GM12874 (cell line): Measurements from ENCODE around the gene IGLL1.

ENCODE experiments used
- TF ChIP-seq, protein P1 (sequence below): IDR thresholded peaks from 2 replicates; pipeline ENCODE4 v1.5.1; 2011; ENCODE audit warnings: low read depth, mild to moderate bottlenecking, control low read depth, low read length, moderate library complexity; ENCODE audit not compliant: insufficient read depth

The IGLL1 gene

DNA sequence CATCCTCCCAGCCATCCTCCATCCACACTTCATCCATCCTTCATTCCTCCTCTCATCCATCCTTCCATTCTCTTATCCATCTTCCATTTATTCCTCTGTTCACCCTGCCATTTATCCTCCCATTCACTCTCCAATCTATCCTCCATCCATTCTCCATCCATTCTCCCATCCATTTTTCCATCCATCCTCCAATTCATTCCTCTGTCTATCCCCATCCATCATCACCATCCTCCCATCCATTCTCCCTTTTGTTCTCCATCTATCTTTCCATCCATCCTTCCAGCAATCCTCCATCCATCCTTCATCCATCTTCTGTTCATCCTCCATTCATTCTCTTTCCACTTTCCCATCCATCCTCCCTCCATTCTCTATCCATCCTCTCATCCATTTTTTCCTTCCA is 28.7 kb downstream of the IGLL1 start:
- TF ChIP-seq, protein P1, sequence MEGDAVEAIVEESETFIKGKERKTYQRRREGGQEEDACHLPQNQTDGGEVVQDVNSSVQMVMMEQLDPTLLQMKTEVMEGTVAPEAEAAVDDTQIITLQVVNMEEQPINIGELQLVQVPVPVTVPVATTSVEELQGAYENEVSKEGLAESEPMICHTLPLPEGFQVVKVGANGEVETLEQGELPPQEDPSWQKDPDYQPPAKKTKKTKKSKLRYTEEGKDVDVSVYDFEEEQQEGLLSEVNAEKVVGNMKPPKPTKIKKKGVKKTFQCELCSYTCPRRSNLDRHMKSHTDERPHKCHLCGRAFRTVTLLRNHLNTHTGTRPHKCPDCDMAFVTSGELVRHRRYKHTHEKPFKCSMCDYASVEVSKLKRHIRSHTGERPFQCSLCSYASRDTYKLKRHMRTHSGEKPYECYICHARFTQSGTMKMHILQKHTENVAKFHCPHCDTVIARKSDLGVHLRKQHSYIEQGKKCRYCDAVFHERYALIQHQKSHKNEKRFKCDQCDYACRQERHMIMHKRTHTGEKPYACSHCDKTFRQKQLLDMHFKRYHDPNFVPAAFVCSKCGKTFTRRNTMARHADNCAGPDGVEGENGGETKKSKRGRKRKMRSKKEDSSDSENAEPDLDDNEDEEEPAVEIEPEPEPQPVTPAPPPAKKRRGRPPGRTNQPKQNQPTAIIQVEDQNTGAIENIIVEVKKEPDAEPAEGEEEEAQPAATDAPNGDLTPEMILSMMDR, result no peak

DNA sequence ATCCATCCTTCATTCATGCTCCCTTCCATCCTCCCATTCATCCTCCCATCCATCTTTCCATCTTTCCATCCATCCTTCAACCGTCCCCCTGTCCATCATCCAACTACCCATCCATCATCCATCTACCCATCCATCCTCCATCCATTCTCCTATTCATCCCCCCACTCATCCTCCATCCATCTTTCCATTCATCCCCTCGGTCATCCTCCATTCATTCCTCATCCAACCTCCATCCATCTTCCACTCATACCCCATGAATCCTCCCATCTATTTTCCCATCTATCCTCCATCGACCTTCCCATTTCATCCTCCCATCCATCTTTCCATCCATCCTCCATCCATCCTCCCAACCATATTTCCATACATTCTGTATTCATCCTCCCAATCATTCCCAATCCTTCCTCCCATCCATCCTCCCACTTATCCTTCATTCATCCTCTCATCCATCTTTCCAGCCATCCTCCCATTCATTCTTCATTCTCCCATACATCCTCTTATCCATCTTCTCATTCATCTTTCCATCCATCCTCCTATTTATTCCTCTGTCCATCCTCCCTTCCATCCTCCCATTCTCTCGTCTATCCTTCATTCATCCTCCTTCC is 29.9 kb downstream of the IGLL1 start:
- TF ChIP-seq, protein P1, result no peak

DNA sequence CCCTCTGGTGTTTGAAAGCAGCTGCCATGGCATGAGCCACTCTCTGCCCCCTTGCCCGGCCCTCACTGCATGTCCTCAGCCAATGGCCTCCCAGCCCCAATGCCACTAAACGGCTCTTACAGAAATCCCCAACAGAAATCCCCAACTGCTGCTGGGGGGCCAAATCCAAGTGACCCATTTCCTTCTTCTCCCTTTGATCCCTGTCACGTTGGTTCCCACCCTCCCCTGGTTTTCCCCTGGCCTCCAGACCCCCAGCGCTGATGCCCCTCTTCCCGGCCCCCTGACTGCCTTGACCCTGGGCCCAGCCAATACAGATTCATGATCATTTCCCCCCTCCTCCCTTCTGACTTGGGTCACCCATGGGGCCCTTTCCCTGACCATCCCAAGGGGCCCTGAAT is 30.9 kb downstream of the IGLL1 start:
- TF ChIP-seq, protein P1, result no peak

DNA sequence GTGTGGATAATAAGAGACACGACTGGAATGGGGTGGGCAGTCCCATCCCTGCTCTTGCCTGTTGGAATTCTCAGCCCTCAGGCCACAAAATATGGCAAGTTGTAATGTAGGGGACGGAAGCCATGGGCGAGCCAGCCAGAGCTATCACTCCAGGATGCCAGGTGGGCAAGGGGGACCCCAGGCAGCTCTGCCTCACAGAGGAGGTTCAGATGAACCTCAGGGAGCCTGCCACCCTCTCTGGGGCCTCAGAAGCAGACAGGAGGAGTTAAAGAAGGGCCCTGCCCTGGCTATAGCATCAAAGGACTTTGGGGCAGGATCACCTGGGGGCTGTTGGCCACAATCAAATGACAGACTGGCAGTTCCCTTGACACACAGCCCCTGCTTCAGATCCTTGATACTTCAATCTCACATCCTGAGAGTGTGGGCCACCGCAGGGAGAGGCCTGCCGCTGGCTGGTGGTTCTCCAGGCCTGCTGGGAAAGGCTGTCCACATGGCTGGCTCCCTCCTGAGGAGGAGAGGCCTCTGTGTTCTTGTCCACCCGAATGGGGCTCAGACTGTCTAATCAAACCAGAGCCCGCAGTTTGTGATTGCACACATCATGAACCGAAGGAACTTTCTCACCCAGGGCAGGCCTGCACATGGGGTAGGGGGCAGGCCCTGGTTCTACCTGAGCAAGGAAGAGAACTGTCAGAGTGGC is 31.4 kb downstream of the IGLL1 start:
- TF ChIP-seq, protein P1, result no peak

DNA sequence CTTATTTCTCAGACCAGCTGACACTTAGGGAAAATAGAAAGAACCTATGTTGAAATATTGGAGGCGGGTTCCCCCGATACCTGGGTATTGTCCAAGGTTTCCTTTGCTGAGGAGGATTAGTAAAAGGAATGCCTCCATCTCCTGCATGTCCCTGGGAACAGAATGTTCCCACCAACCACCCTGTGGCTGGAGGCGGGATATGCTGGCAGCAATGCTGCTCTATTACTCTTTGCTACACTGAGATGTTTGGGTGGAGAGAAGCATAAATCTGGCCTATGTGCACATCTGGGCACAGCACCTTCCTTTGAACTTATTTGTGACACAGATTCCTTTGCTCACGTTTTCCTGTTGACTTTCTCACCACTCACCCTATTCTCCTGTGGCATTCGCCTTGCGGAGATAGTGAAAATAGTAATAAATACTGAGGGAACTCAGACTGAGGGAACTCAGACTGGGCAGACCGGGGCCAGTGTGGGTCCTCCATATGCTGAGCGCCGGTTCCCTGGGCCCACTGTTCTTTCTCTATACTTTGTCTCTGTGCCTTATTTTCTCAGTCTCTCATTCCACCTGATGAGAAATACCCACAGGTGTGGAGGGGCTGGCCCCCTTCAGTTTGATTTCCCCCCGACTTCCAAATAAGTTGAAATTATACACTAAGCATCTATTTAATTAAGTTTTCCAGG is 32.1 kb downstream of the IGLL1 start:
- TF ChIP-seq, protein P1, result no peak

DNA sequence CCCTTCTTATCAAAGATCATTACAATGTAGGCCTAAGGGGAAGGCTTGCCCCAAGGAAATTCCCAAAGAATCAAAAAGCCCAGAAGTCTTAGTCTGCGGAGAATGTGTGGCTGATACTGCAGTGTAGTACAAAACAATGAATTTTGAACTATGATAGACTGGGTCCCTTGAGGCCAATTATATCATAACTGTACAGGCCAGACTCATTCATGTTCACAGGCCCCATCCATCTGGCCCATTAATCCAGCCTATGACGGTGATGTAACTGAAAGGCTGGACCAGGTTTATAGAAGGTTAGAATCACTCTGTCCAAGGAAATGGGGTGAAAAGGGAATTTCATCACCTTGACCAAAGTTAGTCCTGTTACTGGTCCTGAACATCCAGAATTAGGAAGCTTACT is 35.2 kb downstream of the IGLL1 start:
- TF ChIP-seq, protein P1, result no peak

DNA sequence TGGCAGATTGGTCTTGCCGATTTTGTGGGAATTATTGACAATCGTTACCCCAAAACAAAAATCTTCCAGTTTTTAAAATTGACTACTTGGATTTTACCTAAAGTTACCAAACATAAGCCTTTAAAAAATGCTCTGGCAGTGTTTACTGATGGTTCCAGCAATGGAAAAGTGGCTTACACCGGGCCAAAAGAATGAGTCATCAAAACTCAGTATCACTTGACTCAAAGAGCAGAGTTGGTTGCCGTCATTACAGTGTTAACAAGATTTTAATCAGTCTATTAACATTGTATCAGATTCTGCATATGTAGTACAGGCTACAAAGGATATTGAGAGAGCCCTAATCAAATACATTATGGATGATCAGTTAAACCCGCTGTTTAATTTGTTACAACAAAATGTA is 37.2 kb downstream of the IGLL1 start:
- TF ChIP-seq, protein P1, result no peak
